B cell (primary cell): ENCODE measurements around the gene HPN. TPM values are rescaled to one million over a fixed set of nuclear protein-coding genes. Genes with fewer than 3 reads are reported as not detected.
"Not testable (repeated sequence)": the region's sequence is repeated elsewhere in the genome, so short reads cannot be mapped to it uniquely, and the experiment has no call there.

Experiments
- ATAC-seq: fragments of 200-7000 bp; cut with Tn5 transposase; one replicate; pipeline ENCODE4 v1.10.0; 2021; ENCODE audit warnings: low read depth, mild to moderate bottlenecking, moderate number of reproducible peaks, moderate library complexity
- CTCF ChIA-PET: fragments of 350-600 bp; sonication (Branson Sonifier 250); formaldehyde crosslinking; loops from one replicate; lab custom pipeline; 2021; ENCODE audit warnings: antibody characterized with exemption, inconsistent platforms; lab: Charles Lee
- POLR2A ChIA-PET: fragments of 350-600 bp; sonication (Branson Sonifier 250); formaldehyde crosslinking; loops from one replicate; lab custom pipeline; 2021; ENCODE audit warnings: antibody characterized with exemption; lab: Charles Lee
- DNase-seq: peaks from one replicate; pipeline ENCODE4 v3.0.0; 2013
- H2AFZ ChIP-seq: 2 replicates; pipeline ENCODE4 v1.6.1; 2012; ENCODE audit warnings: mild to moderate bottlenecking, low read depth, low read length; ENCODE audit not compliant: insufficient read depth, poor library complexity, severe bottlenecking
- H3K27ac ChIP-seq, 2 donors: 1 replicate in 1 of 2; 2 replicates in 1 of 2; pipeline ENCODE4 v1.5.1; 2012 to 2013; ENCODE audit warnings: low read length in 2 of 2, mild to moderate bottlenecking in 2 of 2, moderate library complexity in 1 of 2
- H3K27me3 ChIP-seq, 4 experiments: fragments of 200-600 bp in 1 of 4; sonication (generic) in 1 of 4; replicated peaks in 1 of 4; 1 replicate in 2 of 4; 2 replicates in 2 of 4; pipeline versions ENCODE4 v1.6.1 to v1.7.0; 2013 to 2016; ENCODE audit warnings: low read length in 3 of 4, mild to moderate bottlenecking in 2 of 4, mixed read lengths in 1 of 4, moderate library complexity in 1 of 4; ENCODE audit not compliant: insufficient read depth in 4 of 4, control insufficient read depth in 3 of 4; ENCODE audit errors: control extremely low read depth in 1 of 4
- H3K36me3 ChIP-seq, 2 experiments: replicated peaks in 1 of 2; 1 replicate in 1 of 2; 2 replicates in 1 of 2; pipeline versions ENCODE4 v1.6.1 to v1.7.1; 2013; ENCODE audit warnings: low read length in 1 of 2; ENCODE audit not compliant: insufficient read depth in 2 of 2, control insufficient read depth in 1 of 2; ENCODE audit errors: control extremely low read depth in 1 of 2, extremely low read depth in 1 of 2
- H3K4me1 ChIP-seq, 2 donors: fragments of 200-600 bp in 1 of 2; sonication (generic) in 1 of 2; 1 replicate in 1 of 2; 2 replicates in 1 of 2; pipeline versions ENCODE4 v1.5.1 to v1.6.1; 2013 to 2017; ENCODE audit warnings: low read length in 2 of 2; ENCODE audit not compliant: control insufficient read depth in 2 of 2, insufficient read depth in 2 of 2
- H3K4me2 ChIP-seq: replicated peaks from 2 replicates; pipeline ENCODE3; 2012; ENCODE audit warnings: mild to moderate bottlenecking, low read depth, low read length; ENCODE audit not compliant: poor library complexity, severe bottlenecking
- H3K4me3 ChIP-seq, 5 experiments: fragments of 200-600 bp in 1 of 5; sonication (generic) in 1 of 5; 1 replicate in 3 of 5; 2 replicates in 2 of 5; pipeline versions ENCODE4 v1.5.1 to v1.7.0; 2011 to 2016; ENCODE audit warnings: low read length in 4 of 5, mild to moderate bottlenecking in 4 of 5, low read depth in 2 of 5, control low read depth in 1 of 5, moderate library complexity in 1 of 5; ENCODE audit not compliant: insufficient read depth in 1 of 5; ENCODE audit errors: control extremely low read depth in 1 of 5, extremely low read depth in 1 of 5
- H3K79me2 ChIP-seq: fragments of 200-600 bp; sonication (generic); one replicate; pipeline ENCODE4 v1.6.0; 2016; ENCODE audit warnings: low read length; ENCODE audit not compliant: control insufficient read depth, insufficient read depth
- H3K9ac ChIP-seq: fragments of 200-600 bp; sonication (generic); 2 replicates; pipeline ENCODE4 v1.6.1; 2017; ENCODE audit warnings: mild to moderate bottlenecking, low read length, moderate library complexity
- H3K9me3 ChIP-seq, 3 donors: one replicate each; pipeline versions ENCODE4 v1.6.1 to v1.7.1; 2013; ENCODE audit warnings: low read length in 2 of 3; ENCODE audit not compliant: control insufficient read depth in 2 of 3, insufficient read depth in 1 of 3; ENCODE audit errors: control extremely low read depth in 1 of 3
- H4K20me1 ChIP-seq: 2 replicates; pipeline ENCODE4 v1.6.0; 2012; ENCODE audit warnings: mild to moderate bottlenecking, low read length; ENCODE audit not compliant: insufficient read depth, control insufficient read depth, poor library complexity, severe bottlenecking
- H3K27ac Mint-ChIP-seq: one replicate; pipeline ENCODE4 v1.8.0; 2021; ENCODE audit warnings: mixed read lengths
- H3K27me3 Mint-ChIP-seq: one replicate; pipeline ENCODE4 v1.8.0; 2021; ENCODE audit warnings: mixed read lengths
- H3K4me1 Mint-ChIP-seq: one replicate; pipeline ENCODE4 v1.8.0; 2021; ENCODE audit warnings: mixed read lengths
- H3K4me3 Mint-ChIP-seq: one replicate; pipeline ENCODE4 v1.8.0; 2021; ENCODE audit warnings: mixed read lengths
- H3K9me3 Mint-ChIP-seq: one replicate; pipeline ENCODE4 v1.8.0; 2022; ENCODE audit warnings: mixed read lengths; ENCODE audit not compliant: insufficient read depth
- CTCF ChIP-seq: fragments of 200-600 bp; IDR thresholded peaks from one replicate; pipeline ENCODE4 v1.8.0; 2022; ENCODE audit warnings: antibody characterized with exemption, mild to moderate bottlenecking
- EZH2 ChIP-seq: IDR thresholded peaks from 2 replicates; pipeline ENCODE4 v1.6.1; 2012; ENCODE audit warnings: borderline replicate concordance, low read depth, mild to moderate bottlenecking, moderate library complexity, low read length; ENCODE audit not compliant: insufficient read depth, poor library complexity, severe bottlenecking
- WGBS: methylation state at CpG from one replicate; pipeline ENCODE4 v1.1.5; 2013; ENCODE audit warnings: missing lambda C conversion rate; ENCODE audit not compliant: insufficient coverage; 5-methylcytosine and 5-hydroxymethylcytosine counted together
- intact Hi-C: fragments of 100-400 bp; cut with micrococcal nuclease; formaldehyde crosslinking; loops from one replicate; pipeline ENCODE4 v1.10.0; 2022
- polyA plus RNA-seq: library from polyadenylated mRNA; depleted of rRNA; stranded (reverse); fragments of >200 nt; gene quantifications from 2 replicates; pipeline ENCODE4 v1.2.3, GENCODE V29; 2012
- total RNA-seq, 2 donors: library from RNA; stranded (reverse); fragments of 120-200 nt in 1 of 2; gene quantifications; 1 replicate in 1 of 2; 2 replicates in 1 of 2; pipeline versions ENCODE4 v1.2.3 to v1.2.4, GENCODE V29; 2013 to 2022

Gene HPN
- total and polyA plus RNA-seq, 2 donors (not counting 1 experiment from before 2014, with no cell fraction given), result 0.30 TPM; not detected in 1

- H4K20me1 ChIP-seq, DNase-seq, H3K27ac Mint-ChIP-seq, intact Hi-C loops, H3K27me3 Mint-ChIP-seq, H3K4me2 ChIP-seq, H3K27ac ChIP-seq, H3K4me3 Mint-ChIP-seq, H3K79me2 ChIP-seq, H3K9ac ChIP-seq, H3K4me1 ChIP-seq, H3K4me1 Mint-ChIP-seq, H3K9me3 Mint-ChIP-seq, H3K36me3 ChIP-seq, H3K27me3 ChIP-seq, H2AFZ ChIP-seq, POLR2A ChIA-PET, H3K4me3 ChIP-seq, ATAC-seq: not testable (repeated sequence)
- CTCF ChIA-PET, result interaction anchor here (1.8 kb wide), 1 partner anchor 37 kb away, joined by 6 read pairs; no protein-coding TSS in a partner anchor
- H3K9me3 ChIP-seq, result peaks cover 0 to 12% (median 0%) of the 10 kb centered on the region in 3 donors
- 83% methylated on average over 10 of the region's 10 CpGs for WGBS
These were observed 62.1 kb downstream of the HPN start for GRCh38 chr19:35103614-35104013.

- Histone ChIP-seq H3K9ac (no peak overlapping the region), H3K9me3 (peaks cover 0 to 12% (median 0%) of the 10 kb centered on the region in 3 donors), H4K20me1 (no peaks in the 10 kb centered on the region), H2AFZ (no peak overlapping the region), H3K4me1 (no peaks in the 10 kb centered on the region), H3K27me3 (no peaks in the 10 kb centered on the region), H3K4me3 (no peak overlapping the region), H3K36me3 (no peaks in the 10 kb centered on the region), H3K79me2 (no peaks in the 10 kb centered on the region), H3K27ac (no peak overlapping the region), H3K4me2 (no peak overlapping the region)
- CTCF ChIA-PET, result interaction anchor here (1.8 kb wide), 1 partner anchor 38 kb away, joined by 6 read pairs; no protein-coding TSS in a partner anchor
- no peaks in the 10 kb centered on the region for H3K9me3 Mint-ChIP-seq
- no peak for TF ChIP-seq CTCF
- no peak for TF ChIP-seq EZH2
- no peaks in the 10 kb centered on the region for H3K4me1 Mint-ChIP-seq
- H3K4me3 Mint-ChIP-seq, result no peak overlapping the region
- ATAC-seq (no peak), DNase-seq (no peak)
- H3K27me3 Mint-ChIP-seq, result peaks cover 4% of the 10 kb centered on the region
- no peak overlapping the region for H3K27ac Mint-ChIP-seq
- 92% methylated on average over 11 of the region's 11 CpGs for WGBS
- intact Hi-C loops, result no loop called here
- POLR2A ChIA-PET, result no interaction called here
These were observed 62.8 kb downstream of the HPN start for GRCh38 chr19:35104361-35104760.
